OCI-LY1 (cell line): ENCODE measurements around the gene ARPC2.

Source experiments
- CTCF ChIP-seq: fragments of 200-600 bp; sonication (generic), shearing (Covaris generic); IDR thresholded peaks from 2 replicates; pipeline ENCODE4 v1.5.1; 2017; ENCODE audit warnings: mild to moderate bottlenecking, antibody characterized with exemption, low read length, moderate library complexity, mixed read lengths
- EZH2 ChIP-seq: fragments of 200-600 bp; sonication (generic), shearing (Covaris generic); IDR thresholded peaks from 2 replicates; pipeline ENCODE4 v1.8.0; 2017; ENCODE audit warnings: borderline replicate concordance, mixed run types, mild to moderate bottlenecking, antibody characterized with exemption, low read length, moderate library complexity, mixed read lengths

DNA sequence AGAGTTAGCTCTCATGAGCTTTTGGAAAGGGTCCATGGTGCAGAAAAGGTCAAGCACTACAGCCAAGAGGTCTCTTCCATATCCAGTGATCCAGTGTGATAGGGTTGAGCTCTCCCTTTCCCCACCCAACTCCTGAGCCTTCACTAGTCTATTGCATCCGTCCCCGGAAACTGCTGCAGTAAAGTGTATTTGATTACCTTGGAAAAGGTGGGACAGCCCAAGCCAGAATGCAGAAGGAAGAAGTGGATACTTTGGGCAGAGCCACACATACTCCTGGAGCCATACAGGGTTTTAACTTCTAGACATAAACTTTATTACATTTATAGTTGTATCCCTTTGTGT, 56.9 kb downstream of the ARPC2 start:
- TF ChIP-seq CTCF (no peak), EZH2 (no peak)
